IPS-18c (cell line): ENCODE measurements around the gene ARHGAP15.

Experiments
- H3K4me3 ChIP-seq: 2 replicates; pipeline ENCODE4 v1.7.0; 2013; ENCODE audit warnings: low read depth, mild to moderate bottlenecking, low read length, moderate library complexity; ENCODE audit not compliant: insufficient read depth
- H3K9me3 ChIP-seq: one replicate; pipeline ENCODE4 v1.6.1; 2013; ENCODE audit warnings: mild to moderate bottlenecking, low read length, moderate library complexity; ENCODE audit not compliant: control insufficient read depth, insufficient read depth

ARHGAP15 gene

DNA sequence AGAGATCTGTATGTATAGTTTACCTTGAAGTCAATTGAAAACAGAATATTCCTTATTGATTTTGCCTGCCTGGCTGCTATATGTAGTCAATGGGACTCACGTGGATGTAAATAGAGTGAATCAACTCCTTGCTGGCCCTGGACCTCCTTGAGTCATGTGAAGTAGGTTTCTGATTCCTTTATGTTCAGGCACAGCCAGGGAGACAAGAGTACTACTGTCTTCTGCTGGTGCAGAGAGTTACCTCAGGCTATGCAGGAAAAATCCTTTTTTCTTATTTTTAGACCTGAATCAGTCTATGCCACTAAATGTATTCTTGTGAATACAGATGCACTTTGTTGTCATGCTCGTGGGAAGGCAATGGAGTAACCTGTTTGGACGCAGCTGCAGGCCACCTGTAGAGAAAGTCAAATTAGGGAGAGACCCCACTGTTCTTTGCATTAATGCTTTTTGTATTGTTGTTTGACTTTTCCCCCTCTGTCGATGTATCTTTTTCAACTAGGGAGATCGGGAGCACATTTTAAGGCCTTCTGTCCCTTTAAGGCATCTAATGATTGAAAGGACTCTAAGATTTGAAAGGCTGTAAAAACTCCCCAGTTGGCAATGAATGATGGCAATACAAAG is 473.9 kb downstream of the ARHGAP15 start:
- no peaks in the 10 kb centered on the region for H3K9me3 ChIP-seq
- no peak overlapping the region for H3K4me3 ChIP-seq

GRCh38 chr2:143603846-143604565 is 474.8 kb downstream of the ARHGAP15 start:
- Histone ChIP-seq H3K9me3 (no peaks in the 10 kb centered on the region), H3K4me3 (no peak overlapping the region)

- Histone ChIP-seq H3K9me3 (no peaks in the 10 kb centered on the region), H3K4me3 (no peak overlapping the region)
Measured at GRCh38 chr2:143604566-143604959, 475.3 kb downstream of the ARHGAP15 start.

- Histone ChIP-seq H3K4me3 (no peak overlapping the region), H3K9me3 (no peaks in the 10 kb centered on the region)
Measured at GRCh38 chr2:143607231-143608062, 478.2 kb downstream of the ARHGAP15 start.

- Histone ChIP-seq H3K9me3 (no peaks in the 10 kb centered on the region), H3K4me3 (no peak overlapping the region)
Measured at GRCh38 chr2:143608063-143608423, 478.8 kb downstream of the ARHGAP15 start.

DNA sequence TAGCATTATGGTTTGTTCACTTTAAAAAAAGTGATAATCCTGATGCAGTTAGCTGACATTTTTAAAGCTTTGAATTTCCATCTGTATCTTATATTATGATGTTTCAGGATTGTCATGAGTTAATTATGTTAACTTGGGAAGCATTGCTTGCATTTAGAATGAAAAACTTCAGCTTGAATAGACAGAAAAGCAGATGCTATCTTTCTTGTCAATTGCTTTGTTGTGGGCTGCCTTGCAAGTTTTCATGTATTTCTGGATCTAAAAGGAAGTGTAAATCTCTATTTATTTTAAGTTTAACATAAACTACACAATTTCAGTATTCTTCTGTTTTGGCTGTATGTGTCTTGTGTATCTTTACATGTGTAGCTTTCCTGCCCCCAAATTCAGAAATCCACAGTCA is 479.5 kb downstream of the ARHGAP15 start:
- Histone ChIP-seq H3K9me3 (no peaks in the 10 kb centered on the region), H3K4me3 (no peak overlapping the region)

DNA sequence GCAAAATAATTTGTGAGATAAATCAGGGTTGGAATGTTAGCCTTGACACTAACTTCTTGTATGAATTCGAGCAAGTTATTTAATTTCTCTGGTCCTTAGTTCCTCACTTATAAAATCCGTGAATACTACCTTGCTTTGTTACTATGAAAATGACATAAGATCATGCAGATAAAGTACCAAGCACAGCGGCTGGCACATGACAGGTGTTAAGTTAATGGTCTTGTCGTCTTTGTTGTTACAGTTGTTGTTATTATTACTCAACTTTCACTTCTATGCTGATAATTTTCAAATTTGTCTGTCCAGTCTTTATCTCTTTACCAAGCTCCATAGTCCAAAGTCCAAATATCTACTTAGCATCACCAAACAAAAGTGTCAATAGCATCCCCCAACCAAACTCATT is 482.1 kb downstream of the ARHGAP15 start:
- no peaks in the 10 kb centered on the region for H3K9me3 ChIP-seq
- no peak overlapping the region for H3K4me3 ChIP-seq

DNA sequence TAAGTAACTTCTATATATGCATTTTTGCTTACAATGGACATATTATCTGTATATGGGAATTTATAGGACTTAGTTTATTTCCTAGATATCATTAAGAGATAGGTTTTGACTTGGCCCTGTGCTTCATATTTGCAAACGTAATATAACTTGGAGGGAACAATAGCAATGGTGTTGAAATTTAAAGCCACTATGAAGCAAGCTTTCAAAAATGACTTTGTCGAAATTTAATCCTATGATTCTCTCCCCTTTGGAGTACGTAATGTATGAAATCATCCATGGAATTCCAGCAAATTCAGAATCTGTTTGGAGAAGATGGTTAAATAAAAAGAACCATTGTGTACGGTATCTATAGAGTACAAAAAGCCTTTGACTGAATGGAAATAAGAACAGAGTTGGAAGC is 486.3 kb downstream of the ARHGAP15 start:
- no peak overlapping the region for H3K4me3 ChIP-seq
- H3K9me3 ChIP-seq: no peaks in the 10 kb centered on the region

- Histone ChIP-seq H3K4me3 (no peak overlapping the region), H3K9me3 (no peaks in the 10 kb centered on the region)
Measured at GRCh38 chr2:143616452-143616851, 487.2 kb downstream of the ARHGAP15 start.

- no peaks in the 10 kb centered on the region for H3K9me3 ChIP-seq
- no peak overlapping the region for H3K4me3 ChIP-seq
Measured at GRCh38 chr2:143617803-143618415, 488.7 kb downstream of the ARHGAP15 start.

- no peaks in the 10 kb centered on the region for H3K9me3 ChIP-seq
Measured at GRCh38 chr2:143622106-143622505, 492.9 kb downstream of the ARHGAP15 start.

GRCh38 chr2:143623231-143623908 is 494.2 kb downstream of the ARHGAP15 start:
- Histone ChIP-seq H3K9me3 (no peaks in the 10 kb centered on the region), H3K4me3 (no peak overlapping the region)

More at GRCh38 chr2:143622106-143622505, 492.9 kb downstream of the ARHGAP15 start:
- H3K4me3 ChIP-seq: no peak overlapping the region

- no peak overlapping the region for H3K4me3 ChIP-seq
Measured at GRCh38 chr2:143623909-143624260, 494.7 kb downstream of the ARHGAP15 start.

GRCh38 chr2:143629340-143629739 is 500.1 kb downstream of the ARHGAP15 start:
- Histone ChIP-seq H3K4me3 (no peak overlapping the region), H3K9me3 (no peaks in the 10 kb centered on the region)

More at GRCh38 chr2:143623909-143624260, 494.7 kb downstream of the ARHGAP15 start:
- no peaks in the 10 kb centered on the region for H3K9me3 ChIP-seq

DNA sequence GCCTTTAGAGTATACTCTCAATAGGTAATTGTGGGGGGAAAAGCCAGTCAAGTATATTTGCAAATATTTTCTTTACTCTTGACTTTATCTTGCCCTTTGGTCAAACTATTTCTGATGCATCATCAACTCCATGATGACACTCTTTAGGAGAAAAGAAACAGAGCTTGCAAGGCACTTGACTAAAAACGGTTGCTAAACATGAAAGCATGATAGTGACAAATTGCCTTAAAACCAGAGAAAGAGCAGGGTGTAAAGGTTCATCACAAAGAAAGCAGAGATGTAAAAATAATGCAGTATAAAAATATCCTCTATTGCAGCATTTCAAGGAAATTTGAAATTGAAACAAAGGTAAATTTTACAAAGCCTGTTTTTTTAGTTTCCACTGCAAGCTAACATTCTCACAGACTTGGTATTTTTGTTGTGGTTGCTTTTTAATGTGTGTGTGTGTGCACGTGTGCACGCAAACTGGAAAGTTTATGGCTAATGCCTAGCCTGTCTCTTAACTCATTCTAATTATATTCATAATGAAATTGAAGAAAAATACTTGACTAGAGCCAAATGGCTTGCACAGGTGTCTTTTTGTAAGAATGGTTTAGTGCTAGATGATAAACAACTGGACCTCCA is 503.6 kb downstream of the ARHGAP15 start:
- no peak overlapping the region for H3K4me3 ChIP-seq

DNA sequence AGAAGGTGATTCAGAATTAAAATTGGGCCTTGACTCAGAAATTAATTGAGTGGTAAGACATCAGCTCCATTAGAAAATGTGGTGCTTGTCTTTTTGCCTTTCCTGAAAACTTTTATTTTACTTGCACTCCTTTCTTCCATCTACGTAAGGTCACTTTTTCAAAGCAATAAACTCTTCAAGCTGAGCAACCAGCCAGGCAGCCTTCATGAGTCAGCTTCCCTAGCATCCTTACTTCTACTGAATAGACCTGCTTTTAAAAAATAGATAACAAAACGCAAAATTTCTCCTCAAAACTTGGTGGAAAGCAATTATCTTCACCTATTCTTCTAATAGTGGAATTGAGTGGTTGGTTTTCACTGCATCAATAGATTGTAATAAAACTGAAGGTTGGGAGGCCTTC is 504.2 kb downstream of the ARHGAP15 start:
- no peaks in the 10 kb centered on the region for H3K9me3 ChIP-seq

More for the DNA sequence above, 503.6 kb downstream of the ARHGAP15 start:
- H3K9me3 ChIP-seq: no peaks in the 10 kb centered on the region

DNA sequence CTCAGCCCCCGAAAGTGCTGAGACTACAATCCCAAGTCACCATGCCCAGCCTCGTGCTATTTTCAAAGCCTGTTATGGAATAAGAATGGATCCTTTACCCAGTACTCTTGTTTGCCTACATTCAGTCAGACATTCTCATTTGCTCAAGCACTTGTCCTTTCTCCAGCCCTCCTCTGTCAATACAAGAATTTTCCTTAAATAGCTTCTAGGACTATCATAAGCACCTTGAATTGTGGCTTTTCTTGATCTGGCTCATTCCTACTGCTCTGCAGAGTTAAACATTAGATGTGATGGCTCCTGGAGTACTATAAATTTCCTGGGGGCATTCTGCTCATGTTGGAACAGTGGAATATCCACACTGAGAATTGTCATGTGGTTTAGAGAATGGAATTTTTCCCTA is 506.1 kb downstream of the ARHGAP15 start:
- Histone ChIP-seq H3K4me3 (no peak overlapping the region), H3K9me3 (no peaks in the 10 kb centered on the region)

More for the DNA sequence above, 504.2 kb downstream of the ARHGAP15 start:
- no peak overlapping the region for H3K4me3 ChIP-seq
